PFSK-1 (cell line): ENCODE measurements around the gene TPPP.

Source experiments
- POLR2AphosphoS5 ChIP-seq: IDR thresholded peaks from 2 replicates; pipeline ENCODE4 v1.6.1; 2012; ENCODE audit warnings: low read depth, mild to moderate bottlenecking, control low read depth, low read length, moderate library complexity
- SIN3A ChIP-seq: IDR thresholded peaks from 2 replicates; pipeline ENCODE4 v1.6.1; 2012; ENCODE audit warnings: mild to moderate bottlenecking, low read length, moderate library complexity, borderline replicate concordance; ENCODE audit not compliant: insufficient read depth
- TAF1 ChIP-seq: IDR thresholded peaks from 2 replicates; pipeline ENCODE4 v1.6.1; 2012; ENCODE audit warnings: low read length, control low read depth, borderline replicate concordance; ENCODE audit not compliant: insufficient read depth
- TF ChIP-seq, protein P1 (sequence below), 2 experiments: IDR thresholded peaks; 2 replicates each; pipeline versions ENCODE4 v1.6.1 to v1.8.0; 2011 to 2012; ENCODE audit warnings: low read depth in 2 of 2, low read length in 2 of 2, control low read depth in 1 of 2, inconsistent platforms in 1 of 2, mild to moderate bottlenecking in 1 of 2, moderate library complexity in 1 of 2; ENCODE audit not compliant: insufficient read depth in 1 of 2

DNA sequence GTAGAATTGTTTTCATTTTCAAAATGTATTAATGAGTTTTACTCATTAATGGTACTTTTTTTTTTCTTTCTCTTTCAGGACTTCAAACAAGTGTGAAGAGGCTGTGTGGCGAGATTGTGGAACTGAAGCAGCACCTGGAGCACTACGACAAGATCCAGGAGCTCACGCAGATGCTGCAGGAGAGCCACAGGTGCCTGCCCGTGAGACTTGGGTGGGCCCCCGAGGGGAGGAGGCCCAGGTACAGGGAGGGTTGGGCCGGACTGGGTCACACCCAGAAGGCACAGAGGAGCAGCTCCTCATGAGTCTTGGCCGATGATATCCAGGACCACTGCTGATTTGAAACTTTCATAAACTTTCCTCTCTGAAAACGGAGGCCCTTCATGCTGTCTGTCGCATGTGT is 45.4 kb downstream of the TPPP start:
- TF ChIP-seq, protein P1, sequence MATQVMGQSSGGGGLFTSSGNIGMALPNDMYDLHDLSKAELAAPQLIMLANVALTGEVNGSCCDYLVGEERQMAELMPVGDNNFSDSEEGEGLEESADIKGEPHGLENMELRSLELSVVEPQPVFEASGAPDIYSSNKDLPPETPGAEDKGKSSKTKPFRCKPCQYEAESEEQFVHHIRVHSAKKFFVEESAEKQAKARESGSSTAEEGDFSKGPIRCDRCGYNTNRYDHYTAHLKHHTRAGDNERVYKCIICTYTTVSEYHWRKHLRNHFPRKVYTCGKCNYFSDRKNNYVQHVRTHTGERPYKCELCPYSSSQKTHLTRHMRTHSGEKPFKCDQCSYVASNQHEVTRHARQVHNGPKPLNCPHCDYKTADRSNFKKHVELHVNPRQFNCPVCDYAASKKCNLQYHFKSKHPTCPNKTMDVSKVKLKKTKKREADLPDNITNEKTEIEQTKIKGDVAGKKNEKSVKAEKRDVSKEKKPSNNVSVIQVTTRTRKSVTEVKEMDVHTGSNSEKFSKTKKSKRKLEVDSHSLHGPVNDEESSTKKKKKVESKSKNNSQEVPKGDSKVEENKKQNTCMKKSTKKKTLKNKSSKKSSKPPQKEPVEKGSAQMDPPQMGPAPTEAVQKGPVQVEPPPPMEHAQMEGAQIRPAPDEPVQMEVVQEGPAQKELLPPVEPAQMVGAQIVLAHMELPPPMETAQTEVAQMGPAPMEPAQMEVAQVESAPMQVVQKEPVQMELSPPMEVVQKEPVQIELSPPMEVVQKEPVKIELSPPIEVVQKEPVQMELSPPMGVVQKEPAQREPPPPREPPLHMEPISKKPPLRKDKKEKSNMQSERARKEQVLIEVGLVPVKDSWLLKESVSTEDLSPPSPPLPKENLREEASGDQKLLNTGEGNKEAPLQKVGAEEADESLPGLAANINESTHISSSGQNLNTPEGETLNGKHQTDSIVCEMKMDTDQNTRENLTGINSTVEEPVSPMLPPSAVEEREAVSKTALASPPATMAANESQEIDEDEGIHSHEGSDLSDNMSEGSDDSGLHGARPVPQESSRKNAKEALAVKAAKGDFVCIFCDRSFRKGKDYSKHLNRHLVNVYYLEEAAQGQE (IDR thresholded peaks at IDR 0.05; ENCODE audit: insufficient read depth in 1 of 2, low read depth in 2 of 2, low read length in 2 of 2): no peak
- TF ChIP-seq POLR2AphosphoS5: no peak
- no peak for TF ChIP-seq TAF1
- no peak for TF ChIP-seq SIN3A
